Panc1 (cell line): Measurements from ENCODE around the gene WSCD2. TPM values are rescaled to one million over a fixed set of nuclear protein-coding genes. Genes with fewer than 3 reads are reported as not detected.

Experiments
- ATAC-seq: fragments of 200-7000 bp; cut with Tn5 transposase; 2 replicates; pipeline ENCODE4 v1.9.1; 2020; ENCODE audit warnings: mild to moderate bottlenecking, moderate library complexity
- BruUV-seq: library from RNA; stranded (reverse); fragments of 400-500 nt; replicated peaks from 2 replicates; lab custom pipeline; 2021; lab: Mats Ljungman, UMichigan
- CTCF ChIA-PET: fragments of 300-600 bp; sonication (Branson Sonifier 250); formaldehyde crosslinking; loops from one replicate; lab custom pipeline; 2022; ENCODE audit warnings: antibody characterized with exemption; lab: Charles Lee
- POLR2A ChIA-PET: fragments of 300-600 bp; sonication (Branson Sonifier 250); formaldehyde crosslinking; loops from one replicate; lab custom pipeline; 2022; ENCODE audit warnings: antibody characterized with exemption; lab: Charles Lee
- DNase-seq: peaks from one replicate; pipeline ENCODE4 v3.0.0-alpha.2; 2010; ENCODE audit warnings: low read depth, low spot score
- H3K27ac ChIP-seq: 2 replicates; pipeline ENCODE4 v1.5.1; 2011; ENCODE audit warnings: mild to moderate bottlenecking, low read length, inconsistent platforms
- H3K27me3 ChIP-seq: fragments of 200-500 bp; sonication (Bioruptor generic); 2 replicates; pipeline ENCODE4 v1.6.0; 2014; ENCODE audit warnings: low read length, inconsistent platforms; ENCODE audit not compliant: control insufficient read depth, insufficient read depth
- H3K36me3 ChIP-seq: fragments of 200-500 bp; sonication (Bioruptor generic); 2 replicates; pipeline ENCODE4 v1.5.1; 2014; ENCODE audit warnings: inconsistent platforms, mild to moderate bottlenecking, low read length, moderate library complexity; ENCODE audit not compliant: control insufficient read depth, insufficient read depth
- H3K4me1 ChIP-seq: 2 replicates; pipeline ENCODE4 v1.5.1; 2011; ENCODE audit warnings: inconsistent platforms, mild to moderate bottlenecking, low read length, moderate library complexity; ENCODE audit not compliant: control insufficient read depth, insufficient read depth
- H3K4me3 ChIP-seq, 2 experiments: 2 replicates each; pipeline ENCODE4 v1.5.1; 2011 to 2012; ENCODE audit warnings: low read depth in 2 of 2, low read length in 2 of 2, mild to moderate bottlenecking in 2 of 2, inconsistent platforms in 1 of 2, moderate library complexity in 1 of 2
- H3K9me3 ChIP-seq: fragments of 200-500 bp; sonication (Bioruptor generic); 2 replicates; pipeline ENCODE4 v1.5.1; 2014; ENCODE audit warnings: low read depth, mild to moderate bottlenecking, inconsistent platforms, low read length, moderate library complexity; ENCODE audit not compliant: control insufficient read depth, insufficient read depth
- POLR2AphosphoS5 ChIP-seq: IDR thresholded peaks from 2 replicates; pipeline ENCODE4 v1.6.1; 2012; ENCODE audit warnings: mild to moderate bottlenecking, low read depth, low read length, moderate library complexity
- SIN3A ChIP-seq: IDR thresholded peaks from 2 replicates; pipeline ENCODE4 v1.6.1; 2012; ENCODE audit warnings: low read depth, mild to moderate bottlenecking, low read length, moderate library complexity, borderline replicate concordance; ENCODE audit not compliant: insufficient read depth
- TCF7L2 ChIP-seq: IDR thresholded peaks from 2 replicates; pipeline ENCODE4 v1.6.1; 2011; ENCODE audit warnings: mild to moderate bottlenecking, low read depth, low read length, inconsistent platforms
- in situ Hi-C: cut with HindIII; loops from 2 replicates; pipeline ENCODE4 v1.10.0; 2016; ENCODE audit warnings: low sequenced_read_pairs, low pct_unique_long_range_greater_than_20kb
- intact Hi-C: fragments of 100-400 bp; cut with micrococcal nuclease; formaldehyde crosslinking; loops from one replicate; pipeline ENCODE4 v1.10.0; 2022; ENCODE audit not compliant: unreplicated experiment
- total RNA-seq: library from RNA; stranded (reverse); gene quantifications from one replicate; pipeline ENCODE4 v1.2.1, GENCODE V29; 2021; ENCODE audit not compliant: unreplicated experiment
- TF ChIP-seq, protein P1 (sequence below), 2 experiments: IDR thresholded peaks; 2 replicates each; pipeline ENCODE4 v1.6.1; 2011 to 2012; ENCODE audit warnings: low read depth in 2 of 2, control low read depth in 1 of 2, low read length in 1 of 2, mild to moderate bottlenecking in 1 of 2, moderate library complexity in 1 of 2; ENCODE audit not compliant: insufficient read depth in 1 of 2
- TF ChIP-seq, protein P2 (sequence below): fragments of 450-650 bp; IDR thresholded peaks from 2 replicates; pipeline ENCODE4 v1.5.1; 2017; ENCODE audit warnings: mild to moderate bottlenecking

Gene WSCD2
- total RNA-seq, 1 experiment from 2014 or later, result 0.64 TPM

DNA sequence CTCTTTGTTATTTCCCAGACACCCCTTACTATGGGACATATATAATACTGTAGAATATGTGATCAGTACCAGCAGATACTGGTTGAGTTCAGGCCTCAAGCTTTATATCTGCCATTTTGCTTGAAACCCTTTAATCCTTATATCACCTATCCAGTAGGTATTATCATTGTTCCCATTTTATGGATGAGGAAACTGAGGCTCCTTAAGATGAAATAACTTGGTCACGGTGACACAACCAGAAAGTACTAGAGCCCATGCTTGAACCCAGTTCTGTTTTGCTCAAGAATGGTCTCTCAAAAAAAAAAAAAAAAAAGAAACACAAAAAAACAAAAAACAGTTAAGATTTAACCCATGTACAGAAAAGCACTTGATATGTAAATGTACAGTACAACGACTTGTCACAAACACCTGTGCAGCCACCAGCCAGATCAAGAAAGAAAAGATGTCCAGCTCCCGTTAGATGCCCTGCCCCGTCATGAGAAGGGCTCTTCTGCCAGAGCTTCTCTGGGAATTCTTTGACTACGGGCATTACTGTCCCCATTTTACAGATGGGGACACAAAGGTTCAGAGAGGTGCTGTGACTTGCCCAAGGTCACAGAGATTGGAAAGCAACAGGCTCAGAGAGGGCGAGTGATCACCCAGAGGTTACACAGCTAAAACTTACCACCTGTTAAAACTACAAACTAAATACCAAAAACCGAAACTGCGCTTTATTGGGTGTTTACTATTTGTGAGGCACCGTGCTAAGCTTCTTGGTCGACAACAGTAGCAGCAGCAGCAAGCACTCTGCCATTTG, 669 bp upstream of the WSCD2 start:
- H3K4me1 ChIP-seq, result peaks cover 12% of the 10 kb centered on the region
- H3K36me3 ChIP-seq, result no peaks in the 10 kb centered on the region; the same call in 1 of the 2 replicates
- ChIA-PET POLR2A (interaction anchor here (0.6 kb wide), 1 partner anchor 18 kb away, joined by 5 read pairs; no protein-coding TSS in a partner anchor), CTCF (interaction anchor here (0.6 kb wide), 1 partner anchor 105 kb away, joined by 3 read pairs; no protein-coding TSS in a partner anchor)
- ATAC-seq, result no peak
- no peak for DNase-seq
- in situ Hi-C loops, result no loop called here
- no peak for TF ChIP-seq TCF7L2
- TF ChIP-seq, protein P1, sequence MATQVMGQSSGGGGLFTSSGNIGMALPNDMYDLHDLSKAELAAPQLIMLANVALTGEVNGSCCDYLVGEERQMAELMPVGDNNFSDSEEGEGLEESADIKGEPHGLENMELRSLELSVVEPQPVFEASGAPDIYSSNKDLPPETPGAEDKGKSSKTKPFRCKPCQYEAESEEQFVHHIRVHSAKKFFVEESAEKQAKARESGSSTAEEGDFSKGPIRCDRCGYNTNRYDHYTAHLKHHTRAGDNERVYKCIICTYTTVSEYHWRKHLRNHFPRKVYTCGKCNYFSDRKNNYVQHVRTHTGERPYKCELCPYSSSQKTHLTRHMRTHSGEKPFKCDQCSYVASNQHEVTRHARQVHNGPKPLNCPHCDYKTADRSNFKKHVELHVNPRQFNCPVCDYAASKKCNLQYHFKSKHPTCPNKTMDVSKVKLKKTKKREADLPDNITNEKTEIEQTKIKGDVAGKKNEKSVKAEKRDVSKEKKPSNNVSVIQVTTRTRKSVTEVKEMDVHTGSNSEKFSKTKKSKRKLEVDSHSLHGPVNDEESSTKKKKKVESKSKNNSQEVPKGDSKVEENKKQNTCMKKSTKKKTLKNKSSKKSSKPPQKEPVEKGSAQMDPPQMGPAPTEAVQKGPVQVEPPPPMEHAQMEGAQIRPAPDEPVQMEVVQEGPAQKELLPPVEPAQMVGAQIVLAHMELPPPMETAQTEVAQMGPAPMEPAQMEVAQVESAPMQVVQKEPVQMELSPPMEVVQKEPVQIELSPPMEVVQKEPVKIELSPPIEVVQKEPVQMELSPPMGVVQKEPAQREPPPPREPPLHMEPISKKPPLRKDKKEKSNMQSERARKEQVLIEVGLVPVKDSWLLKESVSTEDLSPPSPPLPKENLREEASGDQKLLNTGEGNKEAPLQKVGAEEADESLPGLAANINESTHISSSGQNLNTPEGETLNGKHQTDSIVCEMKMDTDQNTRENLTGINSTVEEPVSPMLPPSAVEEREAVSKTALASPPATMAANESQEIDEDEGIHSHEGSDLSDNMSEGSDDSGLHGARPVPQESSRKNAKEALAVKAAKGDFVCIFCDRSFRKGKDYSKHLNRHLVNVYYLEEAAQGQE (IDR thresholded peaks at IDR 0.05; ENCODE audit: insufficient read depth in 1 of 2, low read depth in 2 of 2, low read length in 1 of 2), result no peak
- no peak for TF ChIP-seq SIN3A
- TF ChIP-seq, protein P2, sequence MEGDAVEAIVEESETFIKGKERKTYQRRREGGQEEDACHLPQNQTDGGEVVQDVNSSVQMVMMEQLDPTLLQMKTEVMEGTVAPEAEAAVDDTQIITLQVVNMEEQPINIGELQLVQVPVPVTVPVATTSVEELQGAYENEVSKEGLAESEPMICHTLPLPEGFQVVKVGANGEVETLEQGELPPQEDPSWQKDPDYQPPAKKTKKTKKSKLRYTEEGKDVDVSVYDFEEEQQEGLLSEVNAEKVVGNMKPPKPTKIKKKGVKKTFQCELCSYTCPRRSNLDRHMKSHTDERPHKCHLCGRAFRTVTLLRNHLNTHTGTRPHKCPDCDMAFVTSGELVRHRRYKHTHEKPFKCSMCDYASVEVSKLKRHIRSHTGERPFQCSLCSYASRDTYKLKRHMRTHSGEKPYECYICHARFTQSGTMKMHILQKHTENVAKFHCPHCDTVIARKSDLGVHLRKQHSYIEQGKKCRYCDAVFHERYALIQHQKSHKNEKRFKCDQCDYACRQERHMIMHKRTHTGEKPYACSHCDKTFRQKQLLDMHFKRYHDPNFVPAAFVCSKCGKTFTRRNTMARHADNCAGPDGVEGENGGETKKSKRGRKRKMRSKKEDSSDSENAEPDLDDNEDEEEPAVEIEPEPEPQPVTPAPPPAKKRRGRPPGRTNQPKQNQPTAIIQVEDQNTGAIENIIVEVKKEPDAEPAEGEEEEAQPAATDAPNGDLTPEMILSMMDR, result no peak
- TF ChIP-seq POLR2AphosphoS5, result no peak
- peaks cover 34% of the 10 kb centered on the region for H3K27me3 ChIP-seq
- no TSS peak for BruUV-seq
- no peaks in the 10 kb centered on the region for H3K9me3 ChIP-seq
- no peak overlapping the region for H3K27ac ChIP-seq
- H3K4me3 ChIP-seq, result peak overlapping the region; percentile 36 to 52
- intact Hi-C loops, result no loop called here

DNA sequence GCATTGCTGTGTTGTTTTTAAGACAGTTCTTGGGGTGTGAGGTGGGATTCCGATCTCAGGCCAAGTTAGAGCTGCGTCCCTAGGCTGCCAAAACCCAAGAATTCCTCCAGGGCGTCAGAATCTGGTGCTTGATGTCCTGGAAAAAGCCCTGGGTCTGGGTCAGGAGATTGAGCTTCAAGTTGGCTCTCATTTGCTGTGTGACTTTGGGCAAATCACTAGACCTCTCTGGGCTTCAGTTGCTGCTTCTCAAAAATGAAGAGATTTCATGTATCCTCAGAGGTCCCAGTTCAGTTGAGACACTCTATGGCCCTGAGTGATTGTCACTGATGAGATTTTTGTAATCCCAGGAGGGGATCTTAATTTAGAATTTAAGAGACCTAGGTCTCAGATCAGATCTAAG, 1.9 kb downstream of the WSCD2 start:
- DNase-seq (no peak), ATAC-seq (no peak)
- ChIA-PET CTCF (no interaction called here), POLR2A (no interaction called here)
- no peaks in the 10 kb centered on the region; the same call in 1 of the 2 replicates for H3K36me3 ChIP-seq
- intact Hi-C loops (no loop called here), in situ Hi-C loops (no loop called here)
- peaks cover 12% of the 10 kb centered on the region for H3K4me1 ChIP-seq
- H3K4me3 ChIP-seq, result no peak overlapping the region
- peaks cover 33% of the 10 kb centered on the region for H3K27me3 ChIP-seq
- H3K9me3 ChIP-seq, result no peaks in the 10 kb centered on the region
- H3K27ac ChIP-seq, result no peak overlapping the region
- TF ChIP-seq TCF7L2, result no peak
- no peak for TF ChIP-seq SIN3A
- TF ChIP-seq, protein P2, result no peak
- TF ChIP-seq POLR2AphosphoS5, result no peak
- TF ChIP-seq, protein P1 (IDR thresholded peaks at IDR 0.05; ENCODE audit: insufficient read depth in 1 of 2, low read depth in 2 of 2, low read length in 1 of 2), result no peak
- no TSS peak for BruUV-seq
